Measurements from ENCODE around the gene POLR1D.
A peak's percentile ranks its signal among the peaks of the same experiment; 100 is the strongest.

POLR1D gene

DNA sequence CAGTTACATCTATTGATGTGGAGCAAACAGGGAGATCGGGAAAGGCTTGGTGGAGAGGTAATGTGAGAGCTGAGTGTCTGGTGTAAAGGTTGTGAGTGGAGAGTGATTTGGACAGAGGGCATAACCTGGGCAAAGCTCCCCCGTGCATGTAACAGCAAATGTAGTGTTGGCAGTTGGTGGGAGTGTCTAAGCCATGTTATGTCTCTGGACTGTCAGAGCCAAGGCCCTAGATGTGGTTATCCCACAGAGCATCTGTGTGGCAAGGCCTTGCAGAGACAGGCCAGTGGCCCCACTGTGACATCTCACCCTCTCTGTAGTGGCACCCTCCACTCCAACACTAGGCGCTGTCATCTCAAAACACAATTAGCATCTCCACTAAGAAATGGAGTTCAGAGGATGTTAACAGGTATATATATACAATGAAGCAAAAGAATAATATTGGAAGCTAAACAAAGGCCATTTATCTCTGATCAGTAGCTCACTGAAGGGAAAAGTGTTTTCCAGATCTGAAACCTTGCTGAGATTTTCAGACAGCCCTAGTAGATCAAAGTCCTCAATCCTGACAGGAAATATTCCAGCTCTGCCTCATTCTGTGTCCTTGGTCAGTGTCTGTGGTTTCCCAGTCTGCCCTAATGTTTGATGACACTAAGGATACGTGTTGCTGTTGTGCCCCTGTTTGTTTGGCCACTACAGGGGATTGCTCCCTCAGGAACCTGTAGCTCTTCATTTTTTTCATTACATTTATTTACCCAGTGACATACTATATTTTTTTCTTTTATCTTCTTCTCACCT is 20.2 kb downstream of the POLR1D start:
- DNase-seq = peak; percentile 73

DNA sequence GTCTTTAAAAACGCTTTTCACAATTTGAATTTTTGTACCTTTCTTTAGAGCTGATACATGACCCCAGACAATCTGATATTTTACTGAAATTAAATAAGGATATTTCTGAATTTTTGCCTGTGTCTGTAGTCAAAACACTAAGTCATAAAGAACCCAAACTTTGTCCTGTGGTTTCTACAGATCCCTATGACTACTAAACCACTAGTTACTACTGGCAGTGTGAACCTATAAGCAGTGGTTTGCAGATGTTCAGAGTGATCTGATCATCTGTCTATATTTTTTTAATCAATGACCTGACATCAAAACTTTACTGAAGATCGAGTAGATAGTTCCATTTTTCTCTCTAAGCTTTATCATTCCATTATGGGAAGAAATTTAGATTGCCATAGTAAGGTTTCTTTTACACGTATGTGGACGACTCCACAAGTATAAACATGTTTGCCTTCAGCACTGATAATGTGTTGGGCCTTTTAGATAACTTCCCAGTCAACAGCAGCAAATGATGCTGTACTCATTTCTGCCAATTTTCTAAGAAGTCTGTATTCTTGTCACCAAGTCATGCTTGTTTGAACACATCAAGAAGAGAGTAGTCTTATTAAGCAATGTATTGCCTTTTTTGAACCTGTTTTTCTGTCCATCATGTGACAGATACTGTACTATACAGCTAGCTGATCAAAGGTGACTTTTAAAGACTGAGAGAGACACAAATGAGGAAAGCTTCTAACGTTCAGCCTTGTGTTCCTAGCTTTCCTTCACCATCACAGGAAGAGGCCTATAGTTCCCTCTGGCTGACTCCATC is 21.8 kb downstream of the POLR1D start:
- DNase-seq = peak; percentile 62

DNA sequence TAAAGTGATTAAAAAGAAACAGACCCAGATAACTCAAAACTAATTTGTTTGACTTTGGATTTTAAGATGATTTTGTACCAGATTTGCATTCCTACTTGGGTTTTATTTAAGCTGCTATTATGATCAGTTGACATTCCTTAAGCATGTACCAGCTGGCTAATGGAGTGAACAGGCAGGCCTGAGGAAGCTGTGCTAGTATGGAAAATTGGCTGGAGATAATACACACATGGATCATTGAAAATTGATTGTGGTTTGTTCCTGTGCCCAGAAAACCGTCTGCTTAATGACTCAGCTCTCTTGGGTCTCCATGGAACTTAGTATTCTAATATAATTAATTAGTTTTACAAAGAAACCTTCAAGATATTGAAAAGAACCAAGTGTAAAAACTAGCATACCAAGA is 22.6 kb downstream of the POLR1D start:
- peak; percentile 70 for DNase-seq

DNA sequence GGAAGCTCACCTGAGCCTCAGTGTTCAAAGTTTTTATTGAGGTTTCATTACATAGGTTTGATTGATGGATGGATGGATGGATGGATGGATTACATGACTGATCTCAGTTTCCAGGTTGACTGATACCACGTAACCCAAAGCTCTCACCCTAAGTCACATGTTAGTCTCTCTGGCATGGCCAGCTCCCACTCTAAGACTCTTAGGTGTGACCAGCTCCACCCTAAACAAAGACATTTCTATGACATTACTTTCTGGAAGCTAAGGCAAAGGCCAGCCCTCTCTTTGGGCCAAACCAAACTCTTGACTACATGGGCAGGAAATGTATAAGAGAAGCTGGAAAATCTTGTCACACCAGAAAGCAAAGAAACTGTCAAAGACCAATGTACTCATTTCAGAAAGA is 28.6 kb downstream of the POLR1D start:
- no peak for DNase-seq

DNA sequence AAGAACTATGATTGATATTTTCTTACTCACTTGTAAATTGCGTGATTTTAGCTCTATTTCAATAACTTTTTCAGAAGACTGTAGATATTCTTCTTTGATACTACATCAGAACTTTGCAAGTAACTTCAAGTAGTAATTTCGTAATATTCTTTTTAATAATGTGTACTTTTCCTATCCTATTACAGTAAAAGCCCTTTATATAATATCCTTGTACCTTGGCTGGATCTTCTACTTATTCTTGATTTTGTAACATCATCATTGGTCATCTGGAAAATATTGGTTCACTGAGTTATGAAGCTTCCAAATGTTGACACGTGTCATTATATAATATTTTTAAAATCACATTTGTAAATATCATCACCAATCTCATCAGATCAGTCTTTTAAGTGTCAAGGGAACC is 32.4 kb downstream of the POLR1D start:
- no peak for DNase-seq

DNA sequence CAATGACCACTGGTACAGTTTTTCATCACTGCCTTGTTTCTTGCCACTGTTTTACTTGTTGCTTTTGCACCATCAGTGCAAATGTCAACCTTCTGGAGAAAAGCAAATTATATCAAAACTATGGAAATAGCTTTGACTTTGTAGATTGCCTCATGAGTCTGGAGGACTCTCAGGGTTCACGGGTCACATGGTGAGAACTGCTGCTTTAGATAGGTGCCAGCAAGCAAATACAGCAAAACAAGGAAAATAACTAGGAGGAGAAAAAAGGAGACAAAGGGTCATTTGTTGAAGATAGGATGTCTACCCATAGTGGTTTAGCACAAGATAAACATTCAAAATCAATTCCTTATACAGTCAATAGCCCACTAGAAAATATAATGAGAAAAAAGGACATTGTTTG is 33.1 kb downstream of the POLR1D start:
- DNase-seq = no peak

DNA sequence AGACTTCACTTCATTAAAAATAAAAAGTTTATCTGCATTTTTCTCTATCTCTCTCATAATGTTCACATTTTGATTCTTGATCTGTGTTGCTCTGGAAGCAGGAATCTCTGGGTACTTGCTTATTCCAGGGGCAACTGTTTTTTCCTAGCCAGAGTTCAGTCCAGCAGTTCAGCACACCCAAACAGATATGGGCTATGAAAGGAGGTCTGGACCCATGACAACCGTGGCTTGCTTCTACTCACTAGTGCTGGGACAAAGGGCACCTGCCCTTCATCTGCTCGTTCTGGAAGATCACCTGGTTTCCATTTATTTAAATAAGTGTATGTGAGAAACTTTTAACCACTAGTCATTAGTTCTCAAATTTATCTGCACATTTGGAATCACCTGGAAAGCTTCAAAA is 36.0 kb downstream of the POLR1D start:
- no peak for DNase-seq

DNA sequence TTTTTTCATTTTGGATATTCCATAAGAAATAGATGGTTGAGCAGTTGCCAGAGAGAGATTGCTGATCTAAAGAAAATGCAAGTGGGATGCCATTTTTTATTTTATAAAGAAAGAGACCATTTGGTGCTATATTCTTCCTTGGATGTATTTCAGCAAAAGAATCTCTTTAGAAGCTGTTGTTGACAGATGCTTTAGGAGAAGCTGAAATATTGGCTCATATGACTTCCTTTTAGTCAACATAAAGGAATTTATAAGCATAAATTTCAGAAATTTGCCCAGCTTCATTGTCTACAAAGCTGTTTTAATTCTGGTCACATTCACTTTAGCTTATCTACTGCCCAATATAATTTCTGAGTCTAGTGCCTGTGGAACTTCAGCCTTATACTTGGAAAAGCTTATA is 36.9 kb downstream of the POLR1D start:
- DNase-seq = no peak

DNA sequence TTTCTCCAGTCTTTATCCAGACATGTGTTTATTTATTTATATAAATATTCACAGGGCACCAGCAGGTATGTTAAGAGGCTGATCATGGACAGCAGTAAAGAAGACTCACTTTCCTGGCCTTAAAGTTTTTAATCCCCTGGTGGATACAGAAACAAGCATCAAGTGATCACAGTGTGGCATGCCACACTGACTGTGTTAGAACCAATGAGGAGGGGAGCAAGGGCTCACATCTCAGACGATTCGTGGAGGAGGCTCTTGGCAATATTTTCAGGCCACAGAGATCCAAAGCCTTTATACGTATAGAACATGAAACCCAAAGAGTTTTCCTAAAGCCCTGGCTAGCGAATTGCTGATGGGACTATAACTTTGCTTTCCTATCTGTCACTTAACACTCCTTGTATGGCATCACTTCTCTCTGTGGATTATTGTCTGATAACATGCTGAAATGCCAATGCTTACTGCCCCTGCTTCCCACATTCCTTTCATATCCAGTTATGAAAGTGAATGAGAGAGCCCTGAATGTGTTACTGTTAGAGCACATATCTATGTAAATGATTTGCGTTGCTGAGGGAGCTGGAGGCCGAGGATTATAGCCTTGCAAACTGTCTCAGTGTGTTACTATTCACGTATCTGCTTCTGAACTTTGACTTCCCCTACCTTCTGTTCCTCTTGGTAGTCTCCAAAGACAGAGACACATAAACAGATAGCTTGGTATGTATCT is 37.6 kb downstream of the POLR1D start:
- DNase-seq = no peak

DNA sequence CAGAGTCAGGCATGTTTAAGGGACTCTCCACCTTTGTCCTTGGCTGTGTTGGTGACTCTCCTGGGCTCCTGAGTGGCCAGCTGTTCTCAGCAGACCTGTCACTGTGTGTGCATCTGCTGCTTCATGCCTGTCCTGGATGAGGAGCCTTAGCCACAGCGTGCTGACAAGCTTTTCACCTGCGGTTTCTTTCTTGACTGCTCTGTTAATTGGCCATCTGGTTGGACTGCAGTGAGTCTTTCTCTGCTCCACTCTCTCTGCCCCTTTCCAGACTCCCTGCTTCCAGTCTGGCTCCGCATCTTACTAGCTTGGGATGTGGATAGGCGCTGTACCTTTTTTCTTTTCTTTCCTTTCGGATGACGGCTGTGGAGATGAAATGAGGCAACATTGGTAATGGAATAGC is 38.8 kb downstream of the POLR1D start:
- DNase-seq = no peak

DNA sequence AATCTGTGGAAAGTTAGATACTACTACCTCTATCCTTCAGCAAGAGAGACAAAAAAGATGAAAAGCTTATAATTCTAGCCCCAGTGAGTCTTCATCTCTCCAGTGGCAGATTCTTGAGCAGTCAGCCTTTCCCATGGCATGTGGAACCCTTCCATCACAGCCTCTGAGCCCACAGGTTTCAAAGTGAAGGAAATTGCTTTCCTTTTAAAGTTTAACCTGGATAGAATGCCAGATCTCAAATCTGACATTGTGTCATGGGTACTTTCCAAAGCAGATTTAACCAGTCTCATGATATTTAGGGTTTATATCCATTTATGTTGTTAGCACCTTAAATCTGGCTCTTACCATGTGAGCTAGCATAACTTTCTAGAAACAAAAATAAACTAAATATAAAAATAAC is 39.3 kb downstream of the POLR1D start:
- DNase-seq = no peak

DNA sequence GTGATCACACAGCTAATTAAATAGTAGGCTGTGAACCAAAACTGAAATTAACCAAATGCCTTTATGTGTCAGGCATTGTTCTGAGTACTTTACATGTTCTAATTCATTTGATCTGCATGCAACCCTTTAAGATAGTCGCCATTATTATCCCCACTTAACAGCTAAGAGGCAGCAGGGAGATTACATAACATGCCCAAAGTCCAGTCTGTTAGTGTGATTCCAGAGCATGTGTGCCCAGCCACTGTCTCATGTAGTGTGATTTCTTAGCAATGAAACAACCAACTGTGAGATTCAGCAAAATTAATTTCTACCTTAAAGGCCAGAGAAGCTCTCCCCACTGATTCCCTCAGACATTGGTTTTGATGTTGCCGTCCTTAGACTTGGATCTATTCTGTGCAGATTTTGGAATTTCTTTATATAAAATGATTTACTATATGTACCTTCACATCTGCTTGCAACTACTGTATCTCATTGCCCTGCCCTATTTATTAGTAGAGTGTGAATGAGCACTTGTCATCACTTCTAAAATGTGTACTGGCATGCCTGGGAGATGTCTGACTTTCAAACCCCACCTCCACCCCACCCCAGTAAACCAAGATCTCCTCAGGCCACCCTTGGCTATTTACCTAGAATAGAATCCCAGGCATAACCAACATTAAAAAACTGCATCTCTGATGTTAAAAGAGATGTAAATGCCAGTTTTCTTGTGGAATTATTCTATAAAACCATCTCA is 41.2 kb downstream of the POLR1D start:
- DNase-seq = no peak

DNA sequence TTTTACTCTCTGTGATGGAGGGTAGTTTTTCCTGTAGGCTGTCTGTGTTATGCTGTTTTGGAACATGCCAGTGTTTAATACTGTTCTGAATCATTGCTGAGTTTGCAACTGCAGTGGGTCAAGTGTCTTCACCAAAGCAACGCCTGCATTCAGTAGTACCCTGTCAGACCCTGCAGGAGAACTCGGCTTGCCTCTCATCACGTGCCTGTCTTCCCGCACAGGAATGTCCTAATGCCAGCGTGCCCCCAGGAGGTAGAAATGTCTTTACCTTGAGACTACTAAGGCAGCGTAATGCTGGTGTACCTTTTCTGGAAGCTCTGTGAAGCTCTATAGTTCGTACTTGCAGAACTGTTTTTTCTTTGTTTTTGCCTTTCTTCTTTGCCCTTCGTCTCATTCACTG is 42.3 kb downstream of the POLR1D start:
- no peak for DNase-seq

DNA sequence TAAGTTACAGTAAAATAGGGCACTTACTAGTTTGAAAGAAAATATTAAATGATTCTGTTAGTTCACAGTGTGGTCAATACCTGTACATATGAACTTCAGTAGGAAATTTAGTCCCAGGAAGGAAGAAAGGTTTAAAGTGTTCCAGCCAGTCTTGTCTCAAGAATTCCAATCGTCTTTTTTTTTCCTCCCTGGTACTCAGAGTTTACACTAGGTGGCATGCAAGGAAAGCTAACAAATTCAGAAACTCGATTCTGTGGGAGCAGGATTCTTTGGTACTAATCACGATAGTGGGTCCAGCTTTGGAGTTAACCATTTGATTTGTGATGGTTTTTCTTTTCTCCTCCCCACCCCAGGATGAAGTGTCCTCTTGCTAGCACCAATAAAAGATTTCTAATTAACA is 43.6 kb downstream of the POLR1D start:
- no peak for DNase-seq

DNA sequence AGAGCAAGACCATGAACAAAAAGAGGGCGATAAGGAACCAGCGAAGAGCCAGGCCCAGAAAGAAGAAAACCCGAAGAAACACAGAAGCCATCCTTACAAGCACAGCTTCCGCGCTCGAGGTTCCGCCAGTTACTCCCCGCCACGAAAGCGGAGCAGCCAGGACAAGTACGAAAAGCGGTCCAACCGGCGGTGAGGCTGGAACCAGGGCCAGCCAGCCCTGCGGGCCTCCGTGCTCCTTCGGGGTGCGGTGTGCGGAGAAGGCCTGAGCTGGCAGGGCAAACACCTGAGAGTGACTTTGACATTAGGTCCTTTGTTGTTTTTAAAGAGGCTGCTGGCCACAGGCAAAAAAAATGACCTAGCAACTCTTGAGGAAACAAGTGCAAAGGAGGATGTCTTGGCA is 44.1 kb downstream of the POLR1D start:
- DNase-seq = no peak

DNA sequence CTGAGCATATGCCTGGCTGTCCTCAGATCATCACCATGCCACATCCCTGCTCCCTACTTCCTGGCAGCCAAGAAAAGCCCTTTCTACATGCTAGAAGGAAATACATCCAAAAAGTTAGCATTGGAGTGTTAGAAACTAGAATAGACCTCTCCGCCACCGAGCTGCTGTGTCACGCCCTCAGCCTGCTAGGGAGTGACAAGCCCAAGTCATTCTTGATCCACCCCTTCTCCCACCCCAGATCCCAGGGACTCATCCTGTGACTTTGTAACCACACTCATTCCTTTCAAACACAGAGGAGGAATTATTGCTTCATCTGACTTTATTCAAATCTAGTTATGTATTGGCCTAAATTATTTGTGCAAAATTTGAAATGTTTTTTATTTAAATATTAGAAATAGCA is 45.3 kb downstream of the POLR1D start:
- peak; percentile 42 for DNase-seq

DNA sequence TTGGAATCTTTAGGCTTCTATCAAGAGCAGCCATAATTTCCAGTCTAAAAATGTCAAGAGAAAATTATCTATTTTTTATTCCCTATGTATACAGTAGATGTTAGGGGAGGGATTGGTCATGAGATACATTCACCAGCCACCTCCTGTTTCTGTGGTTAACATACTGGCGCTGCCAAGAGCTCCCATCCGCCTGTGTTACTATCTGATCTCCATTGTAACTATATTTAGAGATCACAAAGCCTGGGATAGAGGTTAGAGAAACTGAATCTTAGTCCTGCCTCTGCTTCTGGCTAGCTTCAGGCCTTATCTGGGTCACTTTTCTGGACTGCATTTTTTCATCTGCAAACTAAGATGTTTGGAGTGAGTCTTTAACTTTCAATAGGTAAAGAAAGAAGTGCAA is 46.3 kb downstream of the POLR1D start:
- DNase-seq = peak; percentile 94

DNA sequence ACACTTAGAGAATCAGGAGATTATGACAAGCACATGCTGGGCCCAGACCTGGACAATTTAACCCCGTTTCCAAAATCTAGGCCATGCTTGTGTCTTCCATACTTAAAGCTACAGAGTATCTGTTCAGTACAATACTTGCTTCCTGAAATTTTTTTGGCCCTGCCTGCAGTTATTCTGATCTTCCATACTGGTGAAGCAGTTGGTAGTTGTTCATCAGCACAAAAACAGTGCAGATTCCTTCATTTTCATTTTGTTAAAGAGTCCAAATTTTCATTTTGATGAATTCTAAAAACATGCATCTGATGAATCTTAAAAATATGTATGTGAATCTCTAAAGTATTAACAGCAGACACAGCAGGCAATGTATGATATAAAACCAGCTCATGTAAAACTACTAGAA is 49.2 kb downstream of the POLR1D start:
- no peak for DNase-seq

DNA sequence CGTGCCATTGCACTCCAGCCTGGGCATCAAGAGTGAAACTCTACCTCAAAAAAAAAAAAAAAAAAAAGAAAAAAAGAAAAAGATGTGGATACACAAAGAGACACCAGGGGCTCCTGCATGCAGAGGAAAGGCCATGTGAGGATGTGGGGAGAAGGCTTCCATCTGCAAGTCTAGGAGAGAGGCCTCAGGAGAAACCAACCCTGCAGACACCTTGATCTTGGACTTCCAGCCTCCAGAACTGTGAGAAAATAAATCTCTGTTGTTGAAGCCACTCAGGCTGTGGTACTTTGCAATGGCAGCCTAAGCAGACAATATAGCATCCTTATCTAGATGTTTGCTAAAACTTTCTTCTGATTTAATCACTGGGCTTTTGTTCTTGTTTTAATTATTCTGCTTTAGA is 50.3 kb downstream of the POLR1D start:
- no peak for DNase-seq
